ENCODE measurements around the gene TSSK6.

Gene TSSK6

DNA sequence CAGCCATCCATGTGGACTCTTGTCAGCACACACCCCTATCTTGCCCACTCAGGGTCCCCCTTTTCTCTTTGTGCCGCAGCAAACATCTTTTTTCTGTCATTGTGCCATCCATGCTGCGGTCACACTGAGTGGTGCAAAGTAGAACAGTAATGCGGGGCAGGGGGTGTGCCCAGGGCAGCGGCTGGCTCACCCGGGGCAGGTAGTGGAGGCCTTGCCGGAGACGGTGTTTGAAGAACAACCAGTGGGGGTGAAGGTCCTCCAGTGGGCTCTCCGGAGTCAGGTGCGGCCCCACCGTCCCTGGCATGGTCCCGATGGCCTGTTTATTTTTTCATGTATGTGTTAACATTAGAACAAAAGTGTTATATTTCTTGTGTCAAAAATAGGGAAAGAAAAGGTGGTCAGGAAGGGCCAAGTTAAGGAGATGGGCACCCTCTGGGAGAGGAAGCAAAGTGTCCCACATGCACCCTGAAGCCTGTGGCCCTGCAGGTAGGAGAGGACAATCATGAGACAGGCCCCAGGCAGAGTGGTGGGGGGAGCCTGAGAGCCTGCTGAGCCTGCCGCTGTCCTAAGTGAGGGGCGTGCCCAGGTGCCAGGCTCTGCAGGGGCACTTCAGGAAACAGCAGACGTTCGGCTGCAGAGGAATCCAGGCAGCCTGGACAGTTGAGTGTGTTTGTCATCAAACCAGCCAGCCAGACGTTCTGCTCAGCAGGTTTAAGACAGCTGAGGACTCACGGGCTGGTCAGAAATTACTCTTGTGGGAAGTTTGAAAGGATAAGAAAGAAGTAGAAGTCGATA, 12.3 kb downstream of the TSSK6 start:
- DNase-seq = no peak

DNA sequence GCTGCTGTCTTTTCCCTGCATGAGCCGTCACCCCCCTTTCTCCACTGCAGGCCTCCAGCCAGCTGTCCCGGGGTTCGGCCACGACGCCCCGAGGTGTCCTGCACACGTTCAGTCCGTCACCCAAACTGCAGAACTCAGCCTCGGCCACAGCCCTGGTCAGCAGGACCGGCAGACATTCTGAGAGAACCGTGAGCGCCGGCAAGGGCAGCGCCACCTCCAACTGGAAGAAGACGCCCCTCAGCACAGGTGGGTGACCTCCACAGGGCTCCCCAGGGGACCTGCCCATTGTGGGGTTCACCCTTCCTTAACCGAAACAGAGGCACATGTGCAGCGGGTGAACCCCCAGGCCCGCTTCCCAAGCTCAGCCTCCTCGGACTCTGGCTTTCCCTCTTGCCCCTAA, 13.1 kb downstream of the TSSK6 start:
- no peak for DNase-seq

DNA sequence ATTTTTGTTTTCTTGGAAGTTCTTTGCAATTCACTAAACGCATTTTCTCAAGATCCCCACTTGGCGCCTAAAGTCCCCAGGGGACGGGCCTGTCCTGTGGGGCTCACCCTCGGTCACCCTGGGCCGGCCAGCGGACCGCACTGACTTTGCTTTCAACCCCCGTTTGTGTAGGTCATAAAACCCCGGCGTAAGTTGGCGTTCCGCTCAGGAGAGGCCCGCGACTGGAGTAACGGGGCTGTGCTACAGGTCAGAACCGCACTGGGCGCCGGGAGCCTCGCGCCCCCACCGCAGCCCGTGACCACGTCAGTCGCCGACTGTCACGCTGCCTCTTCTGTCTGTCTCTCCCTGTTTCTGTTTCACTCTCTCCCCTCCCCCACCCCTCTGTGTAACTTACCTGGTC, 13.6 kb downstream of the TSSK6 start:
- DNase-seq = no peak

DNA sequence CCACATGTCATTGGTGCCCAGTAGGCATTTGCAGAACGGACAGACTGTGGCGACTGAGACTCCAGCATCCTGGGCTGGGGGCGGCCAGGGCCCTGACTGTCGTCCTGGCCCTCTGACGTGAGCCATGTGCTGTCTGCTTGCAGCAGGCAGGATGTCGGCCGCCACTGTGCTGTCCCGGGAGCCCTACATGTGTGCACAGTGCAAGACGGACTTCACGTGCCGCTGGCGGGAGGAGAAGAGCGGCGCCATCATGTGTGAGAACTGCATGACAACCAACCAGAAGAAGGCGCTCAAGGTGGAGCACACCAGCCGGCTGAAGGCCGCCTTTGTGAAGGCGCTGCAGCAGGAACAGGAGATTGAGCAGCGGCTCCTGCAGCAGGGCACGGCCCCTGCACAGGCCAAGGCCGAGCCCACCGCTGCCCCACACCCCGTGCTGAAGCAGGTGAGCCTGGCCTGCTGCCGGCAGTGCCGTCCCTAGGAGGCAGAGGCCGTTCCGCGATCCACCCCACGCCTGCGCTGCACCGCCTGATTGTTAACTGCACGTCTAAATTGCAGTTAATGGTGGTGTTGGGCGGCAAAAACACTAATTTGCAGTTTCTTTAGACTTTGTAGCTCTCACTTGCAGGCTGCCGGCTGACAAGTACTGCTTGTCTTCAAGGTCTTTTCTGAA, 14.2 kb downstream of the TSSK6 start:
- no peak for DNase-seq

DNA sequence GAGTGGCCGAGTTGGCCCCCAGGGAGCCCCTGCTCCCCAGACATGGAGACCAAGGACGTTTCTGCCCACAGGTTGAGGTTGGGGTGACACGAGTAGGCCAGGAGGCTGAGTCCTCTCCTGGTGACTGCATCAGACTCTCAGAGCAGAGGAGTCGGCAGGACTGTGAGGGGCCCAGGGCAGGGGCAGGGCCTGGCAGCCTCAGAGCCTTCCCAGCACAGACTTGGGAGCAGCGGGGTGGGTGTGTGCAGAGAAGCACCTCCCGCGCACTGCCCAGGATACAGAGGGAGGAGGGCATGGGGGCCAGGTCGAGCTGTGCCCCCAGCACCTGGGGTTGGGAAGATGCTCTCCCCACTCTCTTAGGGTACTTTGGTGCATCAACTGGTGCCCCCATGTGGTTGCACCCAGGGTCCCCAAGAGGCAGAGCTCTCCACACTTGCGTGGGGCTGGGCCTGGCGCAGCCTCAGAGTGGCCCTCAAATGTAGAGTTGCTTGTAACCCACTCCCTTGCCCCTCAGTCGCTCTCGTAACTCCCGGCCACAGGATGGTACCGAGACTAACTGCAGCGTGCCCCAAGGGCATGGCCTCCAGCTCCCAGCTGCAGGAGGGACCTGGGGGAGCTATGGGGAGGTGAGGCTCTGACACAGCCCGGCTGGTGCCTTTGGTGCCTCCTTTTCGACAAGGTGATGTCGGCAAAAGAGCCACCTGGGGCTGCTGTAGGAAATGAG, 15.9 kb downstream of the TSSK6 start:
- DNase-seq = no peak

DNA sequence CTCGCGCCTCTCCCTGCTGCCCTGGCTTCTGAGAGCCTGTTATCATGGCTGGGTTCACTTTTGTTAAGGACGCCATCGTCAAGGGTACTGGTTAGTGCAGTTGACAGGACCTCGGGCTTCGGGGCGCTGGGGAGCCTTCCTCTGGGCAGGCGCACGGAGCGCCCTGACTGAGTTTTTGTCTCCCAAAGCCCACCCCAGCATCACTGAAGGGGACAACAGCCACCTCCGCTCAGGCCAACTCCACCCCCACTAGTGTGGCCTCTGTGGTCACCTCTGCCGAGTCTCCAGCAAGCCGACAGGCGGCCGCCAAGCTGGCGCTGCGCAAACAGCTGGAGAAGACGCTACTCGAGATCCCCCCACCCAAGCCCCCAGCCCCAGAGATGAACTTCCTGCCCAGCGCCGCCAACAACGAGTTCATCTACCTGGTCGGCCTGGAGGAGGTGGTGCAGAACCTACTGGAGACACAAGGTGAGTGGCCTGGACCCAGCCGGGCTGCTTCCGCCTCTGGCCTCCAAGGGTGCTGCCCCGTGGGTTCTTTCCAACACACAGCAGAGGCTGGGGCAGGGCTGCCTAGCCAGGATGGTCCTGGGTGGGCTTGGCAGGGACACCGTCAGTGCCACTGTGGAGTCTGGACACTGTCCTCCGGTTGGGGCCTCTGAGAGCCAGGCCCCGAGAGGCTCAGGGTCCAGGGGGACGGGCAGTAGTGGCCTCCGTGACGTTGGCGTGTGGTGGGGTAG, 16.9 kb downstream of the TSSK6 start:
- no peak for DNase-seq

DNA sequence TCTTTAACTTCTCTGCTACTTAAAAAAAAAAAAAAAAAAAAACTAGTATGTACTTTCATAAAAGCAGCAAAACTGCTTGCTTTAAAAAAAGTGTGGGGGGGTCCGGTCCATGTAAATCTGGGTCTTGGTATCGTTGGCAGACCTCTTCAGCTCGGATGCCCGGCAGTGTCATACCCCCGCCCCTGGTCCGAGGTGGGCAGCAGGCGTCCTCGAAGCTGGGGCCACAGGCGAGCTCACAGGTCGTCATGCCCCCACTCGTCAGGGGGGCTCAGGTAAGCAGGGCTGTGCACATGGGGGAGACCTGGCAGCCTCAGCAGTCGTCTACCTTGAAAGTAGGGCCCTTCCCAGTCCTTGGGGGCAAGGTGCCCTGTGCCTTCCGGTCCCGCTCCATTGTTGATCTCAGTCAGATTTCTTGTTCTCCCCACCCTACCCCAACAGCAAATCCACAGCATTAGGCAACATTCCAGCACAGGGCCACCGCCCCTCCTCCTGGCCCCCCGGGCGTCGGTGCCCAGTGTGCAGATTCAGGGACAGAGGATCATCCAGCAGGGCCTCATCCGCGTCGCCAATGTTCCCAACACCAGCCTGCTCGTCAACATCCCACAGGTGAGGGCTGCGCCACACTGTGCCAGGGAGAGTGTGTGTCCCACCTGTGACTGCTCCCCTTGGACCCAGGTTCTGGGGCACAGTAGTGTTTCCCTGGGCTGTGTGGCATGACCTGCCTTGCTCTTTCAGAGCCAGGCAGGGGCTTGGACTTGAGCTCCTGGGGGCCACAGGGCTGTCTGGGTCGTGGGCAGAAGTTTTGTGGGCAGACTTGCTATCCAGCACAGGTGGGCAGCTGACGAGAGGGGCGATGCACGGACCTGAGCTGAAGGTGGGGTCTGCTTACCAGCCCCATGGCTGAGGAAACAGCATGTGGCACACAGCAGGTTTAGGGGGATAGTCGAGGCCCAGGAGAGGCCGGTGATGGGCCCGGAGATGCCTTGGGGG, 19.4 kb downstream of the TSSK6 start:
- DNase-seq = no peak

DNA sequence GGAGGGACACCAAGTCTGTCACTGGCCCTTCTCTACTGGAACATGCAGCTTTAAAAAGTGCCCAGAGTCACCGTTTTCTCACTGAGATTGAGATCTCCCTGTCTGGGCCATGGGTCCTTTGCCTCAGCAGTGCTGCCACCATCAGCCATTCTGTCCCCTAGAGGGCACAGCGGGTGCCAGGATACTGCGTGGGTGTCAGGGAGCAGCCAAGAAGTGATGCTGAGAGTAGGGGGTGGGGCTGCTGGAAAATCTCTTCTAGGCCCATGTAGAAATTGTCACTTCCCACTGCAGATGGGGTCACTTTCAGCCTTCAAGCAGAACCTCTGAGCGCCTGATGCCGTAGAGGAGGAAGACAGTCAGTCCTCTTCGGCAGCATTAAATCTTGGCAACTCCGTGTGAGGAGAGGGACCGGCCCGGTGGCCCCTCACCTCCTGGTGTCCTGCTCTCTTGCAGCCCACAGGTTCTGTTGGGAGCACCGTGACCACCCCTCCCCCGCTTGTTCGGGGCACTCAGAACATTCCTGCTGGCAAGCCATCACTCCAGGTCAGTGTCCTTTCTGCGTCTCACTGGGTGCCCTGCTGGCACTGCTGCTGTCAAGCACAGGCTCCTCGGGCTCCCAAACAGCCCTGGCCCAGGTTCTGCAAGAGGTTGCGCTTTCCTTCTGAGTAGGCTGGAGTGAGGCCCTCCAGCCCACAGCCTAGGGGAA, 21.4 kb downstream of the TSSK6 start:
- no peak for DNase-seq

DNA sequence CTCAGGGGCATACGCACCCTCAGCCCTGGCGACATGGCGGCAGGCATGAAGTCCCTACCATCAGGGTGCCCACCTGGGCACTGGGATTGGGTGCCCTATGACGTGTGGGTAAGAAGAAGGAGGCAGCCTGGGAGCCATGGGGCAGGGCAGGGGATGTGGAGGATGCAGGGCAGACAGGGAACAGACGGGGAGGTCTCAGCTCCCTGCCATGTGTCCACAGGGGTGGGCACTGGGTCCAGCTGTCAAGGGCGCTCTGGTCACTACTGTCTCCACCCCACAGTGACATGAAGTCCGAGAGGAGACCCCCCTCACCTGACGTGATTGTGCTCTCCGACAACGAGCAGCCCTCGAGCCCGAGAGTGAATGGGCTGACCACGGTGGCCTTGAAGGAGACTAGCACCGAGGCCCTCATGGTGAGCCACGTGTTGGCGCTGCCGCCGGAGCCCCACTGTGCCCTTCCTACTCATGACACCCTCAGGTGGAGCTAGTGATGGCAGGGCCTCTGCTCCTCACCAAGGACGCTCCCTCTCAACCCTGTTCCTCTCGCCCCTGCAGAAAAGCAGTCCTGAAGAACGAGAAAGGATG, 23.2 kb downstream of the TSSK6 start:
- no peak for DNase-seq

DNA sequence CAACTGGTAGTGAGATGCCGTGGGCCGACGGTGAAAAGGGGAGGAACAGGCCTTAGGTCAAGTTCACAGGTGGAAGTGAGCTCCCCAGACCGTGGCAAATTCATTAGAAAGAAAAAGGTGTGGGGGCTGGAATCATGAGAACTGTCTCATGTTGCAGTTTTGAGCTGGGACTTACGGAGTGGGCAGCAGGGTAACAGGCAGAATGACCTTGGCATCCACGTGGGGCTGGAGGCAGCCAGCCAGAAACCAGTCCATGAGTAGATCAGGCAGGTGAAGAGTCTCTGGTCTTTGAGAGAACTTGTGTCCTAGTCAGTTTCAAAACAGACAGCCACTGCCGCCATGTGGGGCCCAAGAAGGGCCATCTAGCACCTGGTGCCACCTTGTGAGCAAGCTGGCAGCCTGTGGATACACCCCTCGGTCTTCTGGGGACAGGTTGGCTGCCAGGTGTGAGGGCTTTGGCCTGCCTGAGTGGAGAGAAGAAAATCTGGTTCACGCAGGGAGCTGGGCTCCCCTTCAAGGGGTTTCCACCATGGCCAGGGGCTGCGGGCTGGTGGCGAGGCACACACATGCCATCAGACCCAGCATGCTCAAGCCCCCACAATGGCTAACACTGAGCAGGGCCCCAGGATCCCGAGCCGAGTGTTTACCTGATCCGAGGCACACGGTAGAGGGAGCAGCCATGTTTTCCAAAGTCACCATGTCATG, 23.9 kb downstream of the TSSK6 start:
- no peak for DNase-seq

DNA sequence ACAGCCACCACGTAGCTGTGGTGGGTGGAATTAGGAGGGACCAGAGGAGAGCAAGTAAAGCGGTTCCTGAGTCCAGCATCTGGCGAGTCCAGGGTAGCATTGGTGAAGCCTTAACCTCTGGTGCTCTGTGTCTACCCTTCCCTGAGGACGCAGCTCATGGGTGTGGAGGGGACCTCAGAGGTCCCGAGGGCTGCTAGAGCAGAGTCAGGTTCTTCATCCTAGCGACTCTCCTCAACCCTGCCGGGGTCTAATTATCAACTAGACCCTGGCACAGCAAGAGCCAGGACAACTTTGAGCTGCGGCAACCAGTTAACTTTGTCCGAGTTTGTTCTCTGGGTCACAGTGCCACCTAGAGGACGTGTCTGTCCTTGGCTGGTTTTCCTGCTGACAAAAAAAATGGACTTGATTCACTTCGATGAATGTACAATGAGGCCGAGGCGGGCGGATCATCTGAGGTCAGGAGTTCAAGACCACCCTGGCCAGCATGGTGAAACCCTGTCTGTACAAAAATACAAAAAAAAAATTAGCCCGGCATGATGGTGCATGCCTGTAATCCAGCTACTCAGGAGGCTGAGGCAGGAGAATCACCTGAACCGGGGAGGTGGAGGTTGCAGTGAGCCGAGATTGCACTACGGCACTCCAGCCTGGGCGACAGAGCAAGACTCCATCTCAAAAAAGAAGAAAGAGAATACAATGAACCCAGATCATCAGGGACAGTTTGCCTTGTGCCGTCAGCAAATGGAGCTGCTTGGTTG, 25.0 kb downstream of the TSSK6 start:
- peak; percentile 89 for DNase-seq

DNA sequence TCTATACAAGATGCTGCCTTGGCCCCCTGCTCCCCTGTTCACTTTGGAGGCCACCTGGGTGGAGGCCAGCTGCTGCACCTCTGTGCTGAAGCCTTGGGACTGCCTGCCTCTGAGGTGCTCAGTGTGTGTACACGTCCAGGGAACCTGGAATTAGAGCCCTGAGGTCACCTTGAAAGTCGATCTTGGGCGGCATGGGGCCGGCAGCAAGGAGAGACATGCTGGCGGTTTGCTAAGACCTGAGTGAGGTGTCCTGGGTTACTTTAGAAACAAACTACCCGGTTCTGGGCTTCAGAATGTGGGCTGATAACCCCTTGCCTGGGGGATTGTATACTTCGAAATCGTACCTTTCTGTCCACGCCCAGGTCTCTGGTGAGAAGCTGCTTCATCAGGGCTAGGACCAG, 25.5 kb downstream of the TSSK6 start:
- DNase-seq = no peak

DNA sequence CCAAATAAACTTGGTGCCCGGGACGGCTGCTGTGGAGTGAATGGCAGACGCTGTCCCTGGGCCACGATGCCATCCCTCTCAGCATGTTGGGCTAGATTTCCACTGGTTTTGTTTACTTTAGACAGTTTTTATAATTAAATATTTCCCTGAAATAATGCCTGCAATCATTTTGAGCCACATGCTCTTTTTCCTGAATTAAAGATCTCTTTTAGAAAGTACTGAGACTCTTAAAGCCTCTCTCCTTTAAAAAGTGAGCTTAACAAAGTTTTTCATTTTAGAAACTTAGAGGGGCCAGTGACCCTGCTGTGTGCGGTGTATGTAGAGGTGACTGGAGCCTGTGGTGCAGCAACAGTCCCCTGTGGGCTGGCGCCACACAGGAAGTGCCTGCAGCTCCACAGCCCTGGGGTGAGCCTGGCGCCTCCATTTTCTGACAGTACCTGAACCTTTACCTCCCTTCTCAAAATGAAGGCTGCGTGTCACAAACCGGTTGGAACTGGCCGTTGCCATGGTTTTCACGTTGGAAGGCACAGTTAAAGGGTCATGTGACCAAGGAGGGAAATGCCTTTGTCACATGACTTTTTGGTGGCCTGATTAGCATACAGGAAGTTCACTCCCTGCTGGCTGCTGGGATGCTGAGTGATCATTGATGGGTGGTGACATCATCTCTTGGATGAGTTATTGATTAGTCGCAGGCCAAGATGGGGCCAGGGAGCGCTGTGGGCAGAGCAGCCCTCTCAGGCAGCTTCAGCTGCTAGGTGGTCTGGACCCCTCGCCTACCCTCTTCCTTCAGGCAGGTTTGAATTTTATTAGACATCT, 26.3 kb downstream of the TSSK6 start:
- DNase-seq = peak; percentile 32

DNA sequence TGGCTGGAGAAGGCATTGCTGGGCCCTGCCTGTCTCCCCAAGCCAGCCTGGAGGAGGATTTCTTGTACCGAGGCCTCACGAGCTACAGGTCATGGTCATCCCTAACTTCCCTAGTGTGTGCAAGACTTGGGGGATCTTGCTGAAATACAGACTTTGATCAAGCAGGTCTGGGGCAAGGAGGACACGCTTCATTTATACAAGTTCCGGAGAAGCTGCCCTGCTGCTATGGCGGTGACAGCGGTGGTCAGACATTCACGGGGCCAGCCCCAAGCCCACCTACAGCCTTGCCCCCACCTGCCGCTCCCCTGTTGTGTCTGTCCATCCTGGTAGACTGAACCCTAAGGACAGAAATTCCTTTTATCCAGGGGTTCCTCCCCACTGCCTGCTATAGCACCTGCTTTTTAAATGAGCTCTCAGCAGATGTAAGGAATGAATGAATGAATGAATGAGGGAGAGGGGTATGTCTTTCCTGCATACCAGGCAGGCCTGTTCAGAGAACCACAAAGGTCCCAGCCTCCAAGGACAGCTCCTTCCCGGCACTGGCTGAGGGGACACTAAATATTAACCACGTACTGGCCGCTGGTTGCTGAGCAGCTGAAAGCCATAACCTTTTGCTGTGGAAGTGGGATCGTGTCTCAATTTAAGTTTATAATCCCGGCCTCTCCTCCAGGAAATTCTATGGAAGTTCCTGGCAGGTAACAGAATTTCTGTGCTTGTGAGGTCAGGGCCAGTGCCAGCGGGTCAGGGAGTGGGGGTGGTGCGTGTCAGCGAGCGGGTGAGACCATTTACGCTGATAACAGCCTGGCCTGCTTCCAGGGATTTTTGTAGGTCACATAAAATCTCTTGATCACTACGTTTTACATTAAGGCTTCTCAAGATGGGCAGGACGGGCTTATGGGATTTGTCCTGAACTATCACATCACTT, 27.1 kb downstream of the TSSK6 start:
- DNase-seq = no peak

DNA sequence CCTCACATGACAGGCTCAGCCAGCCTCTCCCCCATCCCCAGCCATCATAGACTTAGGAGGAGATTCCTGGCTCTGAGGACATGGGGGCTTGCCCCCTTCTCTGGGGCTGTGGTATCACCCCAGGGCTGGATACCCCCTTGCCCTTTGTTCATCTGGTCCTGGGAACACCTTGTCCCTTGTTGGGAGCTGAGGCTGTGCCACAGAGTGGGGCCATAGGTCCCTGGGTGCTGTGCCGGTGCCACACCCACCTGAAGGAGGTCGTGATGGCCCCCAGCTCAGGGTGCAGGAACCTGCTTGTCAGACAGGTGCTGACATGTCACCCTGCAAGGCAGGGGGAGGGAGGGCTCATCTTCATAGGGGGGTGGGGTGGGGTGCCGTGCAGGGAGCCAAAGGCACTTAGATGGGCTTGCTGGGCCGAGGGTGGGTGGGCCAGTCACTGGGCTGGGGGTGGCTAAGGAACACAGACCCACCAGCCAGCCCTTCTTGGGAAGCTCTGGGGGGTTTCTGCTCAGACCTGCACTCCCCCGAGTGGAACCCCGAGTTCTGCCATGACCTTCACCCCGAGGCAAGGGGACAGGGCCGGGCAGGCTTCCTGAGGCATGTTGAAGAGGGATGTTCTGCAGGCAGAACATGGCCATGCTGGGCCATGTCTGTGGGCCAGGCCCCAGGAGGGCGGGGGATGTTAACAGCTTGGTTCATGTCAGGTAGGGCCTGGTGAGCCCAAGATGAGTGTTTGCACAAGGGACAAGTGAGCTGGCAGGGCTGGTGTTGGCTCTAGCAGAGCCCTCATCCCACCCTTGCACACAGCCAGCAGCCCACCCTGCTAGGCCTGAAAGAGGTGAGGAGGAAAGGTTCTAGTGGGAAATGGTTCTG, 28.0 kb downstream of the TSSK6 start:
- DNase-seq = no peak

DNA sequence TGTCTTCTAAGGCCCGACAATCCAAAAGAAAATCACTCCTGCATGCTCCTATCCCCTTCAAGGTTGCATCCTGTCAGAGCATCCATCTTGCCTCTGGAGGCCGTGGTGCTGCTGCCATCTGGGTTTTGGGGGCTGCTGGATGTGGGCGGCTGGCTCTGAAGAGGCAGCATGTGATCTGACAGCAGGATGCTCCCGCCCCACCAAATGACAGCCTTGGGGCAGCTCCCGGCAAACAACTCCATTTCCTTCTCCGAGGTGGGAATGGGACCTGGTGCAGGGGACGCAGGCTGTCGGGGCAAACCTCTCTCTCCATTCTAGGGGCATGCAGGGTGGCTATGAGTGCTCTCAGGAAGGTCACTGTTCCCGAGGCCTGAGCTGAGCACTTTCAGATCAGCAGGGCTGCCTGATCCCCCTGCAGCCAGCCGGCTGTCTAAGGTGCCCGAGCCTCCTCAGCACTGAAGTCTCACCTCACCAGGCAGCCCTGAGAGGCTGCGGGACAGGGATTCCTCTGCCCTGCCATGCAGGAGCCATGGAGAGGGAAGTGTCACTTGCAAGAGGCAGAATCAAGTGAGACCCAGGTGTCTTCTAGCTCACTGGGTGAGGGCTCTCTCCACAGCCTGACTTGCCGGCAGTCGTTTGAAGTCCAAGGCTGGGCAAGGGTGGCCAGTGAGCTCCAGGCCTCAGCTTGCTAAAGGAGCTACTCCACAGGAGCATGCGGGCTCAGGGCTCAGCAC, 28.8 kb downstream of the TSSK6 start:
- no peak for DNase-seq
